OCI-M1 (cell line): ENCODE results near the gene SHPK.

Source experiments
- DNase-seq: peaks from one replicate; lab custom pipeline; 2025; lab: John Stamatoyannopoulos, UW

Gene SHPK, protein sequence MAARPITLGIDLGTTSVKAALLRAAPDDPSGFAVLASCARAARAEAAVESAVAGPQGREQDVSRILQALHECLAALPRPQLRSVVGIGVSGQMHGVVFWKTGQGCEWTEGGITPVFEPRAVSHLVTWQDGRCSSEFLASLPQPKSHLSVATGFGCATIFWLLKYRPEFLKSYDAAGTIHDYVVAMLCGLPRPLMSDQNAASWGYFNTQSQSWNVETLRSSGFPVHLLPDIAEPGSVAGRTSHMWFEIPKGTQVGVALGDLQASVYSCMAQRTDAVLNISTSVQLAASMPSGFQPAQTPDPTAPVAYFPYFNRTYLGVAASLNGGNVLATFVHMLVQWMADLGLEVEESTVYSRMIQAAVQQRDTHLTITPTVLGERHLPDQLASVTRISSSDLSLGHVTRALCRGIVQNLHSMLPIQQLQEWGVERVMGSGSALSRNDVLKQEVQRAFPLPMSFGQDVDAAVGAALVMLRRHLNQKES

GRCh38 chr17:3636154-3636907 lies at the start of gene SHPK, which contains the start of gene CTNS:
SHPK (minus strand) TSS chr17:3636250; CDS start chr17:3636219, 31 bp downstream.
CTNS (plus strand) TSS chr17:3636760; CDS start chr17:3640207, 3,447 bp downstream.
- DNase-seq: peak; percentile 98

- DNase-seq: no peak
These were observed 49.1 kb upstream of the SHPK start for GRCh38 chr17:3685174-3685573.

DNA sequence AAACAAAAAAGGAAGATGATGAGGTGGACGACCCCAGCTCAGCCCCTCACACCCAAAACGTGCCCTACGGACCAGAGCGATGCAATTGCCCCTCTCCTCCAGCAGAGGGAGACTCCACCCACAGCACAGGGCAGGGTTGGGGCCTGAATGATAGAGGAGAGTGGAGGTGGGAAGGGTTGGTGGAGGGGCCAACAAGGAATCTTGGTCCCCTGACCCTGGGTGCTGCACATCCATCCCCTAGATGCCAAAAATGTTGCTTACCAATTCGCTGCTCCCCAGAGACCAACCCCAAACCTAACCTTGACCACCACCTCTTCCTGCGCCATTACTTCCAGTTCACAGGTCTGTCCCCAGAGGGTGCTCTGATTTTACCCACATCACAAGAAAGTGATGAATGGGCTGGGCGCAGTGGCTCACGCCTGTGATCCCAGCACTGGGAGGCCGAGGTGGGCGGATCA lies 47.0 kb upstream of the SHPK start:
- peak; percentile 72 for DNase-seq

DNA sequence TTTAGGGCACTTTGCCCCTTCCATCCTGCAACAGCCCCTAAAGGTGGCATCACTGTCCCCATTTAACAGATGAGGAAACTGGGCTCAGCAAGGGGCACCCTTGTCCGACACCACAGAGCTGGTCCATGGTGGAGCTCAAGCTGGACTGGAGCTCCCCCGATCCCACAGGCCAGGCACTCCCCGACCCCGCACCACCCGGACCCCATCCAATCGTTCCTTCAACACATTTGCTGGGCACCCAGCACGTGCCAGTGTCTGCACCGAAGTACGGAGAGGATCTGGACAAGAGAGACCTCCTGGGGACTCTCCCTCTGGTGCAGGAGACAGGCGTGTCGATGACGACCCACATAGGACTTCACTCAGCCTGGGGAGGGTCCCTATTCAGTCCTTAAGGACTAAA lies 46.0 kb upstream of the SHPK start:
- no peak for DNase-seq

DNA sequence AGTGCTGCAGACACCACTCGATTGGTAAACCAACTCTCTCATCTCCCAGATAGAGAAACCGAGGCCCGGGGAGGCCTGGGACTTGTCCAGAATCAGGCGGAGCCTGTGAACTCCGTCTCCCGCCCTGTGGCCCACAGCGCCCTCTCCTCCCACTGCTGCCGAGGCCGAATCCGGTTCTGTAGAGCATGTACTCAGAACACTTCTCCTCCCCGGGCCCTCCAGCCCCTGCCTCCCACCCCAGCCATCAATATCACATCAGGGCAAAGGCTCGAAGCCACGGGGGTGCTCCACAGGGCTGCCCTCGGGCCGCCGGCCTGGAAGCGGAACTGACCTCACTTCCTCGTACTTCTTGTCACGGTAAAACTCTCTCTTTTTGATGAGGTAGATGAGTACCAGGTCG lies 45.5 kb upstream of the SHPK start:
- DNase-seq: no peak

- DNase-seq: no peak
These were observed 45.0 kb upstream of the SHPK start for GRCh38 chr17:3681057-3681456.

- DNase-seq: no peak
These were observed 43.6 kb upstream of the SHPK start for GRCh38 chr17:3679531-3680126.

GRCh38 chr17:3678821-3679530 lies 42.9 kb upstream of the SHPK start:
- DNase-seq: no peak

GRCh38 chr17:3678095-3678820 lies 42.2 kb upstream of the SHPK start:
- DNase-seq: no peak

DNA sequence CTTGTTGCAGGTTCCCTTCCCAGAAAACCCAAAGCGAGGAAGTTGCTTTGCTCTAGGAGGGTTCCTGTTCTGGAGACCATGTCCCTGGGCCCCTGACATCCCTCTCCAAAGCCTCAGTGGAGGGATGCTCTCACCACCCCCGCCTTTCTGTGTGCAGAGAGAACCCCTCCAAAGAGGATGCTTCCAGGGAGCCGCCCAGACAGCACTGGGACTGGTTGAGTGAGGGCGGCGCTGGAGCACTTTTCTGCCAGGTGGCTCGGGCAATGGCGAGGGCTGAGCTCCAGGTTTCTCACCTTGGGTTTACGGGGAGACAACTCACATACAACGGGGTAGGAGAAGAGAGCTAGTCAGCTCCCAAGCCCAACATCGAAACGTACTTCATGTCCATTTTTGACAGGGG lies 39.8 kb upstream of the SHPK start:
- DNase-seq: no peak

- no peak for DNase-seq
These were observed 36.5 kb upstream of the SHPK start for GRCh38 chr17:3672571-3672970.

- no peak for DNase-seq
These were observed 33.5 kb upstream of the SHPK start for GRCh38 chr17:3669548-3669947.

DNA sequence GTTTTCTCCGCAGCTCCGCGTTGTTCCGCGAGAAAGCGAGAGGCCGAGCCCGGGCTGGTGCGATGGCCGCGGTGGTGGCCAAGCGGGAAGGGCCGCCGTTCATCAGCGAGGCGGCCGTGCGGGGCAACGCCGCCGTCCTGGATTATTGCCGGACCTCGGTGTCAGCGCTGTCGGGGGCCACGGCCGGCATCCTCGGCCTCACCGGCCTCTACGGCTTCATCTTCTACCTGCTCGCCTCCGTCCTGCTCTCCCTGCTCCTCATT lies 33.0 kb upstream of the SHPK start:
- DNase-seq: no peak

- peak; percentile 98 for DNase-seq
These were observed 32.4 kb upstream of the SHPK start, which contains the start of the genes EMC6 and TAX1BP3 for GRCh38 chr17:3668279-3669084. EMC6 (plus strand) TSS chr17:3668812; CDS start chr17:3669147, 335 bp downstream. TAX1BP3 (minus strand) TSS chr17:3668578; CDS start chr17:3668526, 52 bp downstream.

DNA sequence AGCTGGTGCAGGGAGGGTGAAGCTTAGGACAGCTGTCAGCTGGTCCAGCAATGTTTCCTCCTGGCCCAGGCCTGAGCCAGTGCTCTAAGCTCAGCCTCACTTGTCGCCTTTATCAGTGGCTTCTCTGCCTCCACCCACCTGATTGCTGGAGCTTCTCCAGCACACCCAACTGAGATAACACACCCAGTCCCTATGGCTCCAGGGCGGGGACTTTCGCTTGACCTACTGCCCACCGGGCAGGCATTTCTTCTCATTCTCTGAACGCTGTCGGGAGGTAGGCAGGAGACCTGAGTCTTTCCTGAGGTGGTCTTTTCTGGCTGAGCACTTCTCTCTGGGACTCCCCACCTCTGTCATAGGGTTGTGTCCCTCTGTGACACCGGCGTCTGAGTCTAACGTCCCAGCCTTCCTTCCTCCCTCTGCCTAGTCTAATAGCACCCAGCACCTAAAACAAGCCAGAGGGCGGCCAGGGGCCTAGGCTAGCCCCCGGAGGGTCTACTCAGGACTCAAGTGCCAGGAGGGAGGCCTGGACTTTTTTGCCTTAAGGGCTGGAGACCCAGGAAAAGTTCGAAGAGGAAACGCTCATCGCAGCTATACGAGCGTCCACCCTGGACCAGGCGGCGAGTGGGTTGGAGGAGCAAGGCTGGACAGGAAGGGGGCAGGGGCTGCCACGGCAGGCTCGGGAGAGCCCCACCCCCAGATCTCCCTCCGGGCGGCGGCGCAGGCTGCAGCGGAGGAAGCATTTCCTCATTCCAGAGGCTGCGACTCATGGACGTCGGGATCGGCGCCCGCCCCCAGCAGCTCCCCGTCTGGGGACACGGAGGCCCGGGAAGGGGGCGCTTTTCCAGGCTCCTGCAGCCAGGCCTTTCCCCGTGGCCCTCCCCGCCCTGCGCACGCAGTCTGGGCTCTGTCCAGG lies 31.6 kb upstream of the SHPK start:
- peak; percentile 90 for DNase-seq

GRCh38 chr17:3666516-3666915 lies 30.5 kb upstream of the SHPK start:
- no peak for DNase-seq

DNA sequence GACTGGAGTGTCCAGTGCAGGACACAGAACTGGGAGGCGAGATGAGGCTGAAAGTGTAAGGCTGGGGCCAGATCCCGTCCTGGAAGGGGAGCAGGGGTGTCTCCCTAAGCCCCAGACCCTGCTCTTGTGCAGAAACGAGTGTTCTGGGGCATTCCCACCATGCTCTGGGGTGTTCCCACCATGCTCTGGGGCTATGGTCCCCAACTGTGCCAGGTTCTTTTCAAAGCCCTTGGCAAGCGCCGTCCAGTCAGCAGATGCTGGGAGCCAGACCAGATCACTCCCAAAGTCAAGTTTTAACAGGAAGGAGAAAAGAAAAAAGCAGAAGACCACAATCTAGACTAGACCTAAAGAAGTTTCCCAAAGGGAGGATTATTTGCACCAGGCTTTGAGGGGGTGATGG lies 29.8 kb upstream of the SHPK start:
- DNase-seq: no peak

DNA sequence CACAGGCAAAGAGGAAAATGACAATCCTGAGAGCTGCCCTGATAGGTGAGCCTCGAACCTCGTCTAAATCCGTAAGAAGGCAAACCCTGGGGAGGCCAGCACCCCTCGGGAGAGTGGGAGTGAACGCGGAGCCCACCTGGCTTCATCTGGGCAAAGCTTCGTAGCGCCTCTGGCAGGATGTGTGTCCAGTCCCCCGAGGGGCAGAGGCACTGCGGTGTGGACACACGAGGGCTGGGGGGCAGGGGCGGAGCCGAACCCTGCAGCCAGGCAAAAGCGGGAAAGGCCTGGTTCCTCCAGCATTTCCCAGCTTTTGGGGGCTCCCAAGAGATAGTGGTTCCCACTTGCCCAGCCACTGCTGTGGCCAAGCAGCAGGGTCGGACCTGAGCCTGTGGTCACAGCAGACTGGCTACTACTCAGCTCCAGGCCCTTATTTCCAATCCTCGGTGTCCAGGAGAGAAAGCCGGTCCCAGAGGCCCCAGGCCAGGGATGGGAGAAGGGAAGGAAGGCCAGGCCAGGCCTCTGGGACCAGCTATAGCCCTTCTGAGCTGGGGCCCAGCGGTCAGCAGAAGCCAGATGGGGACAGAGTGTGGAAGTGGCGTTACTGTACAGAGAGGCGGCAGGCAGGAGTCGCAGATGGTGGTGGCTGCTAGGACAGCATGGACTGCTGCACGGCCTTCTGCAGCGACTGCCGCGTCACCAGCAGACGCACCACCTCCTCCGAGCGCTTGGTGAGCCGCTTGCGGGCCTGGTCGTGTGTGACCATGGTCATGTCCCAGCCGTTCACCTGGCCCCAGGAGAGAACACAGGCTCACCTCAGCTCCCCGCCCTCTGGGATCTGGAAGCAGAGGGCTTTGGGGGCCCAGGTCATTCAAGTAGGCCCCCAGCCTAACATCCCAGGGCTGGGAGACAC lies 27.3 kb upstream of the SHPK start:
- DNase-seq: no peak
